Activated T-cell treated with anti-CD3 and anti-CD28 coated beads for 1 hour (primary cell): ENCODE measurements around the gene ZNF521.

ENCODE experiments used
- DNase-seq: peaks from one replicate; pipeline ENCODE4 v3.0.0-alpha.2; 2020; ENCODE audit warnings: low read depth

Gene ZNF521

DNA sequence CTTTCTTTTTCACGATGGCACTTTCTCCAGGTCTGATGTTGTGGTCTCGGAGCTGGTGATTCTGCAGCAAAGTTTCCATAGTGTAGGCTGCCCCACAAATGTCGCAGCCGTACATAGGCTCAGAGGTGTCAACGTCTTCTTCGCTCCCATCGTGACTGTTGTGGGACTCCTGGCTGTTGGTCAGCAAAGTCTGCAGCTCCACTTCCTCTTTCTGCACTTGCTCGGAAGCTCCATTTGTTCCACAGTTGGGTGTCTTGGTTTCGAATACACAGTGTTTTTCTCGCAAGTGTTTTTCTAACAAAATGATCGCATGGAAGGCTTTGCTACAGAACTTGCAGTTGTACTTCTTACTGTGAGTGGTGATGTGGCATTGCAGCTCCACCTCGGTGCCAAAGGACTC, 126.8 kb downstream of the ZNF521 start:
- DNase-seq, result no peak

DNA sequence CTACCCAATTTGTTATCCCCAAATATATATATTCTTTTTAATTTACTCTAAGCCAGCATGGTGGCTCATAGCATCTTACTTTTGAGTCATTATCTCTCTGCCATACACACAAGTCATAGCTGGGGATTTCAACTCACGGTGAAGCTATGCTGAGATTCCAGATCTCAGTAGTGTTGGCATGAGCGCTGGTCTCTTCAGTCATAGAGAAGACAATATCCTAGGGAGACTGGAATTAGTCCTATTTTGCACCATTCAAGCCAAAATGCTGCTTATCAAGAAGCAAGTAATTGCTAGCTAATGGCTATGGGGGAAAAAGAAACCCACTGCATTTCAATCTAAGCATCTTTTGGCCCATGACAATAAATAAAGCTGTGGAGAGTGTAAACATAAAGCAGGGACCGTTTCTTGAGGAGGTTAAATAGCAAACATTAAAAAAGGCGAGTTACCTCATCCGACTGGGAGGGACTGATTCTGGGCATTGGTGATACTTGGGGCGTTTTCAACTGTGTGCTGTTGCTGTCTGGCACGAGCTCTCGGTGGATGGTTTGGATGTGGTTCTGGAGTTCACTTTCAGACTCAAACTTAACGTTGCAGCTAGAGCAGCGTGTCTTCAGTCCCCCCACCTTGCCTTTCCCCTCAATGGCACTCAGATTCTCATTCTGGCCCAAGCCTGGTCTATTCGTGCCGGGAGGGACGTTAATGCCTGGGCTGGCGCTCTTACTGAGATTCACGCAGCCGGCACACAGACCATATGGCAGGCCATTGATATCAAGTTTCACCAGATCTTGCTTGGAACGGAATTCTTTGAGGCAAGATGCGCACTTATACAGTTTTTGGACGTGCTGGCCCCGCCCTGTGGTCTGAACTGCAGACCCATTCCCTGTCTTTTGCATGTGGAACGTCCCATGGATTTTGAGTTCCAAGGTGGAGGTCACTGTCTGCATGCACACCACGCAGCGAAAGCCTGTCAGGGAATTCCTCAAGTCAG, 127.8 kb downstream of the ZNF521 start:
- DNase-seq, result no peak

GRCh38 chr18:25223211-25223610, 128.8 kb downstream of the ZNF521 start:
- DNase-seq, result no peak

- no peak for DNase-seq
Observed at GRCh38 chr18:25222648-25223047, 129.3 kb downstream of the ZNF521 start.

DNA sequence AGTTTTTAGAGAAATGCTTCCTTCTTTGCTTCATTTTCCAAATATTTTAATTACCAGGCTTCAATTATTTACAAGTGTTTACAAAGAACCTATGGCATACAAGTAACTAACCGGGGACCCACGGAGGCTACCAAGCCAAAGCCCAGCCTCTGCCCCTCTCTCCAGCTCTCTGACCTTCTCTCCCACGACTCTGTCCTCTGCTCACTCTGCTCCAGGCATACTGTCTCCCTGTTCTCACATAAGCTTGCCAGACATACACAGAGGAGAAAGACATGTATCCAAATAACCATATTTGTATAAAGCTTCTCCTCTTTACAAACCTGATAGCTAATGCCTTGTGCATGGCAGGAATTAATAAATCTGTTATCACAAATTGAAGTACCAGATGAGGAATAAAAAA, 141.3 kb downstream of the ZNF521 start:
- no peak for DNase-seq

DNA sequence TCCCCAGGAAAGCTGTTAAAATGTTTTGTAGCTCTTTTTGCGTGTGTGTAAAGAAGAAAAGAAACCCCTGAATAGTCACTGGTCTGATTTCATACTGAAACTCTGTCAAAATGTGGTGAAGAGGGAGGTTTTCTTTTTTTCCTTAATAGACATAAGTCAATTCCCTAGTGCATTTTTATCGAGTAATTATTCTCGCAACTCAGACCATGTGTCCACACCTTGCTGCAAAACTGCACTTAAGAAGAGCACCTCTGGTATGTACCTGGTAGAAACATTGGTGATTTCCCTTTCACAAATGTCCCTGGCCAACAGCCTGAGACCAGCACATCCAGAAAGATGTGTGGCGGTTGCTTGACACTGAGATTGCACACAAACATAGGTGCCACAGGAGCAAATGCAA, 159.9 kb downstream of the ZNF521 start:
- no peak for DNase-seq

DNA sequence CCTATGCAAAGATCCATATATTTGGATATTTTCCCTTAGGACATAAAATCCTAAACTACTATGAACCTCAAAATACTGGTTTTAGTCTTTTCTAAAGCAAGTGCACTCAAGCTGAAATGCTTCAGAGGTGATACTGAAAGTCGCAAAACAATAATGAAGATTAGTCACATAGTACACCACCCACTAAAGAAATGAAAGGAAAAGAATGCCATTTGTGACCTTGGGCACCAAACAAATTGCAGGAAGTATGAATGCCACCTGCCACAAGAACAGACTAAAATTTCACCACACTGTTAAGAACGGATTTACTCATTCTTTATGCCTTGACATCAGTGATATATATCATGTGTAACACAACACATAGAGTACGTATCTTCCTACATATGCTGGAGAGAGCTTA, 161.5 kb downstream of the ZNF521 start:
- no peak for DNase-seq

DNA sequence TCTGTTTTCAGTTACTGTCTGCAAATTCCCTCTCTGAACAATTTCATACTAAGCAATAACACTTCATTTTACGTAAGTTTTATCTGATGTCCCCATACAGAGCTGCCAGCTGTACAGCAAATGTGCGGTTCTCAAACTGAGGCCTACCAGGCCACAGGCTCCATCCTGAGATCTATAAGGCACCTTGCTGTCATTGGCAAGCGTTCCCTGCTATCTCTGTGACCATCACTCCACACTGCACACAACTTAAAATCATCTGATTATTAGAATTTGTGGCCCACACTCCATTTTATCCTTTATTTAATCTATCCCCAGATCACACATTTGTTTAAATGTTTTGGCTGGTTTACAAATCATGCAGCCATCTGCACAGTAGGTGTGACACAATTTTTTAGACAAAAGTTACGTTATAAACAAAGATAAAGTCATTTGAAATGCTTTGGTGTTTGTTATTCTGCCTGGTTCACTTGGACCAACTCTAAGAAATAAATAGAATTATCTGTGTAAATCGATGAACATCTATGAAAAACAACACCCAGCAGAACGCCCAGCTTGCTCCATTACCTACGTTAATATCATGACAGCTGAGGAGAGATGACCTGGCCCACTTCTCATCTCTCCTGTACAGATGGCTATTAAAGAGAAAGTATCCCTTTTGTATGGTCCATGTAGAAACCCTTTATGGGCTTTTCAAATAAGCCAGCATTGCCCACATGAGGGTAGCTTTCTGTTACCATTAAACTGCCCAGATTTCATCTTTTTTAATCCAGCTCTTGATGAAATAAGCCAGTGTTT, 162.4 kb downstream of the ZNF521 start:
- DNase-seq, result no peak

GRCh38 chr18:25187521-25188192, 164.3 kb downstream of the ZNF521 start:
- DNase-seq, result no peak

DNA sequence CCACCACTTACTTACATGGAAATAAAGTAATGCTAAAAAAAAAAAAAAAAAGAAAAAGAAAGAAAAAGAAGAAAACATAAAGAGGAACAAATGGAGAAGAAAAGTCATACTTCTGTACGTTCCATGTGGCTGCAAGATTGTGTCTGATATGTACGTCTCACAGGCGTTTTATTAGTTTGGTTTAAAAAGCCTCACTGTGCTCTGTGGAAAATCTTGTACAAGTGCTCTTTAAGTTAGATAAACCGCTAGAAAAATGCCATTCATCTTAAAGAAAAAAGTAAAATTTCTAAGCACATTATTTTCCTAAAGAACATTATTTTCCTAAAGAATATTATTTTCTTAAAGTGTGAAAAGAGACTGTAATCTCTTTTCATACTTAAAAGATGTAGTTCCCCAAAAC, 165.1 kb downstream of the ZNF521 start:
- DNase-seq, result no peak

DNA sequence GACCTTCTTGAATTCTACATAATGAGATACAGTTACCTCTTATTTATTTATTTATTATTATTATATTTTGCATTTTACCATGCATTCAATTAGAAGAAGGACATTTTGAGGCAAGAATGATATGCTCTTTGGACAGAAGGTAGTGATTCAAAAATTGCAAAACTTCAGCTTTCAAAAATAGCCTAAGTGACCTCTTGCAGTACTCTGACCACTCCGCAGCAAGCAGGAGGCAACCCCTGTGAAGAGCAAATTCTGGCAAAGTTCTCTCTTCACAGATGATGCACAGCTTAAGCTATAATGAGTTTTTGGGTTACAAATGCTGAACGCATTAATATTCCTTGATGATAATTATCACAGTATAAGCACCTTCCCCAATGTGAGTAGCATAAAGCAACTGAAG, 170.0 kb downstream of the ZNF521 start:
- DNase-seq, result no peak

GRCh38 chr18:25181581-25181980, 170.4 kb downstream of the ZNF521 start:
- DNase-seq, result no peak

GRCh38 chr18:25180973-25181548, 170.9 kb downstream of the ZNF521 start:
- DNase-seq, result no peak

- DNase-seq, result no peak
Observed at GRCh38 chr18:25177631-25178030, 174.3 kb downstream of the ZNF521 start.

- no peak for DNase-seq
Observed at GRCh38 chr18:25176518-25177042, 175.4 kb downstream of the ZNF521 start.

- DNase-seq, result no peak
Observed at GRCh38 chr18:25175558-25176517, 176.1 kb downstream of the ZNF521 start.

GRCh38 chr18:25174324-25174723, 177.6 kb downstream of the ZNF521 start:
- no peak for DNase-seq

DNA sequence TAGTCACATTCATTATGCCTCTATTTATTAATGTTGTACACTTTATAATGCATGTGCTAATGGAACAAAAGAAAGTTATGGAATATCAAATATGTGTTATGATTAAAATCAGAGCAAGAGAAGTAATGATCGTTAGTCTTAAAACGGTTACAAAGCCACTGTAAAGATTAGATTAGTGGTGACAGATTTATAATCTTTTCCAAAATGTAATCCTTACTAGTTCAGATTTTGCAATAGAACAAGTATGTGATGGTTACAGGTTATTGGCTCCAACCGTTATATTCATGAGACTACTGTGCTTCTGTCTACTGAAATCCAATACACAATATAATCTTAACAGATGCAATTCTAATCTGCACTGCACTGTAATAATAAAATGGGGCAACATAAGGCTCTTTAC, 180.6 kb downstream of the ZNF521 start:
- no peak for DNase-seq

DNA sequence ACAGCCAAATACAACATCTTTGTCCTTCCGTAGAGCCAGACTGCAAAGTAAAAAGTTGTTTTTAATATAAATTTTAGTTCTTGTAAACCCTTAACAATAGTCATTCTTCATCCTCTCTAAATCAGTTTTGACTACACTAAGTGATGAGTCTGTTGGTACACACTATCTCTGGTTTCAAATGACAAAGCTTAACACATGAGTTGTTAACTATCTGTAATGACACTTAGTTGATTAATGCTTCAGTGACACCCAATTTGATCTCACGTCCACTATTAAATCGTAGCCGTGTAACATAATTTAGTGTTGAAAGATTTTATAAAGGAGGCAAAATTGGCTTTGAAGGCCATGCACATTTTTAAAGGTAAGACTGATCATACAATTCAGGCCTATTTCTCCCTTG, 181.6 kb downstream of the ZNF521 start:
- DNase-seq, result no peak

- no peak for DNase-seq
Observed at GRCh38 chr18:25169701-25170100, 182.3 kb downstream of the ZNF521 start.
